Activated CD8-positive, alpha-beta memory T cell treated with anti-CD3 and anti-CD28 coated beads for 1 hour (primary cell): Measurements from ENCODE around the gene SLC25A21.

Experiments used
- DNase-seq, 2 donors: peaks; one replicate each; pipeline ENCODE4 v3.0.0-alpha.2; 2020; ENCODE audit warnings: low read depth in 1 of 2; ENCODE audit errors: extremely low read depth in 1 of 2

The SLC25A21 gene

DNA sequence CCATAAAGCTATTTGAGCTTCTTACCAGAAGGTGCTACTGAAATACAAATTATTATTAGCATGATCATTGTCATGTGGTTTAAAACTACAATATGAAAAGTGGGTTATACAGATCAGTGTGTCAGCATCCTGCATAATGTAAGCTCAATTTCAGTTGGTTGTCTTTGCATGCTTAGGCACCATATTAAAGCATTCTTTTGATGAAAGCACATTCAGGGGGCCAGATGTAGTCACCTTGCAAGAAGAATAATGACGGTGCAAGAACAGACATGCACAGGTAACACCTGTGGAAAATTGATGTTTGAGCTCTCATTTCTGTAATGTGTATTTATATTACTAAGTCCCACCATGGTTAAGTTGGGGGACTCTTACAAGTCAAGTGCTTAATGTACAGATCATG is 386.9 kb downstream of the SLC25A21 start:
- DNase-seq, result no peak

DNA sequence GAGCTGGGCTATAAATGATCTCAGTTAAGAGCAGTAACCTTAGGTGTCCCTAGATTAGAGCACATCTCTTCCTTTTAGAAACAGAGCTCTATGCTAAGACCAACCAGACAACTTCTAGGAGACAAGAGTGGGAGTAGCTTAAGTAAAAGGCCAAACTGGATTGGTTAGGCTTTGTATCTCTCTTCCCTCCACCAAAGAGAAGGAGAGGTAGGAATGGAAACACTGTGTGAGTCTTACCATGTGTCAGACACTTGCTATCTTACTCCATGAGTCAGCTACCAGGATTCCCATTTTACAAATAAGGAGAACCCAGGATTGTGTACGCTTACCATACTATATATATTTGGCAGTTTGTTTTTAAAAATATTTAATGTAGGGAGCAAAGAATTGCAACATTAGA is 387.9 kb downstream of the SLC25A21 start:
- DNase-seq, result no peak

DNA sequence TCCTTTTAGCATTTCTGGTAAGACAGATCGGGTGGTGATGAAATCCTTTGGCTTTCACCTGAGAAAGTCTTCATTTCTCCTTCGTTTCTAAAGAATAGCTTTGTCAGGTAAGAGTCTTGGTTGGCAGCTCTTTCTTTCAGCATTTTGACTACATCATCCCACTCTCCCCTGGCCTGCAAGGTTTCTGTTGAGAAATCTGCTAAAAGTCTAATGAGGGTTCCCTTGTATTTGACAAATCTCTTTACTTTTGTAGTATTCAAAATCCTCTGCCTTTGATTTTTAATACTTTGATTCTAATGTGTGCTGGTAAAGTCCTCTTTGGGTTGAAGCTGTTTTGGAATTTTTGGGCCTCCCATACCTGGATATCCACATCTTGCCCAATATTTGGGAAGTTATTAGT is 390.5 kb downstream of the SLC25A21 start:
- DNase-seq, result no peak

DNA sequence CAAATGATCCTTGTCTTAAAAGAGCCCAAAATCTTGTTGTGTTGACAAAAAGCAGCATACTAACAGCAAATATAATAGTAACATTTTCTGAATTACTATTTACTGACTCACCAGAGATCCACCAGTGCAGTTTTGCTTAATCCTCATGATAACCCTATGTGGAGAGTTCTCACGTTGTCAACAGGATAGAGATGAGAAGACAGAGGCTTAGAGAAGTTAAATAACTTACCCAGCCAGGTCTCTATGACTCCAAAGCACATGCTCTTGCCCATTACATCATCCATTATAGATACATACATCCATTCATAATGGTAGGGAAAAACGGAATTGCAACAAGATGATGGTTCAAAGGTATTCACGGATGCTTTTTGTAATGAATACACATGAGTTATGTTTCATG is 398.8 kb downstream of the SLC25A21 start:
- no peak for DNase-seq

DNA sequence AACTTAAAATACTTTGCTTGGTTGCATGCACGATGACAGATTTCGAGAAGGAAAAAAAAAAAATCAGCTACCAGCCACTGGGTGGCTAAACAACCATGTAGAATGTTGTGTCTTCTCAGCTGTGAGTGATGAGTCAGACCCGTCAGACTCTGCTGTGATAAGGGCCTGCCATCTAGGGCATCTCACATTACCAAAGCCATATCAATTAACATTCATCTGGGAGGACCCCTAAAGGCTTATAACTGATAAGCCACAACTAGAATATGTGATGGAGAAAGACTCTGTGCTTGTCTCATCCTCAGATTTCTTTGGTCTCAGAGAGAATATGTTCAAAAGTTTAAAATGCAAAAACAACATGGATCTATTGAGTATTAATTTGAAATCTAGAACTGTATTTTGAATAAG is 399.3 kb downstream of the SLC25A21 start:
- no peak for DNase-seq

DNA sequence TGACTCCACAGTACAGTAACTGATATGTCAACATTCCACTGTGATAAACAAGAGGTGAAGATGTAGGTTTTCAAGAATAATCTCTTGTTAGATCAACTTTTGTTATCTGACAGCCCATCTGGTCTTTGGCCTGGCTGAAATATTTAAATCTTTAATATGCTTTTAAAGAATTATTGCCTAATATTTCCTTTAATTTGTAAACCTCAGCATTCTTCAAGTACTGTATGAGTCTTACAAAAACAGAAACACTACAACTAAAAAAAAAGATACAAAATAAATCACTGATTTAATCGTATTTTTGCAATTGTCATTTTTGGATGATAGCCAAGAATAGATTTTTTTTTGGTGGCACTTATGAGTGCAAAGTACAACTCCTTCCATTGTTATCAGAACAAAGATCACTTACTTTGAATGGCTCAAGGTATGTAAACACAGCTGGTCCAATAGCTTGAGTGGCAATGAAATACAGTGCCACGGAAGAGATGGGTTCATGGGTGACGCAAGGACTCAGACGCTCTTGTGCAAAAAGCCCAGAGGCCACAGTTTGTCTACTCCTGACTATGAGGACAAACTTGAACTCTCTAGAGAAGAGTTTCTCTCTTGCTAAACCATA is 401.3 kb downstream of the SLC25A21 start:
- no peak for DNase-seq

DNA sequence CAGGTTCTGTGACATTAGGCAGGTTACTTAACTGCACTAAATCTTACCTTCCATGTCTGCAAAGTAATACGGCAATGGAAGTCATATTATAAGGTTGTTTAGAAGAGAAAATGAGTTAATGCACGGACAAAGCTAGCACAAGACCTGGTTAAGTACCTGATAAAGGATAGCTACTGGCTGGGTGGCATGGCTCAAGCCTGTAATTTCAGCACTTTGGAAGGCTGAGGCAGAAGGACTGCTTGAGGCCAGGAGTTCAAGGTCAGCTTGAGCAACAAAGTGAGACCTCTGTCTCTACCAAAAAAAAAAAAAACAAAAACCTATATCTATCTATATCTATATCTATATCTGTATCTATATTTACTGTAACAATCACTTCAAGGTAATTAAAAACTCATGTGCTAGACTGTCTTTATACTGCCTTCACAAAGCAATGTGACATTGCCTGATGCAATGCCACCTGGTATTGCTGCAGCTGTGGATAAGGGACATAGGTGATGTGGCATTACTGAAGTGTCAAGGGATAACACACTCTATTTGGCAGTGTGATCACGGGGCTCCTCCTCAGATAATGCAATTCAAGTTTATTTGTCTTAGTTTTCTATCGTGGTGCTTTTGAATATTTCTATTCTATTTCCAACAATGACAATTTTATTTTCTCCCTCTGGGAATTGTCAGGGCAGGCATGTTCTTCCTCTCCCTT is 403.6 kb downstream of the SLC25A21 start:
- DNase-seq, result no peak

DNA sequence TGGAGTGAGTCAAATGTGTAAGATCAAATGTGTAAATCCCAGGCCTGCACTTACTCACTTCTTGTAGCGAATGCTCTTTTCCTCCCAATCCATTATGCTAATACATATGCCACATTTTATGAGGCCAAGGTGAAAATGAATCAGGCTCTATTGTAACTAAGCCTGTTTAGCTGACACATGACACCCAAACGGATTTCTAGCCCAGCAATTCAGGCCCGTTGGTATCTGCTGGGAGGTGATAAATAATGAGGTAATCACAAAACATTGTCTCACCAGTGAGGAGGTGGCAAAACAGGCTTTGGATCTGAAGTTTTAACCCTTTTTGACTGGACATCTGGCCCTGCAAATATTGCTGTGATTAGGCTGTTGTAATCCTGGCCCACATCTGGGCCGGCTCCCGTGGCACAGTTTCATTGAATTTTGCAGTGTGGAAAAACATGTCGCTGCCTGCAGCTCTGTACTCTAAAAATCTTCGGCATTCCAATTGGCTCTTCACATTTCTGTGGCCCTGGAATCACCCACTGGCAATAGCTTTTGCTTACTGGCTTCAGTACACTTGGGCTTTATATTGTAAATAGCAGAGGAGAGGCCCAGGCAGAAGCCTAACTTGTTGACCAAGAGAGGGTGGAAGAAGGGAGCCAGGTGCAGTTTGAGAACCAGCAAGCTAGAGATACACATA is 404.7 kb downstream of the SLC25A21 start:
- DNase-seq, result no peak

DNA sequence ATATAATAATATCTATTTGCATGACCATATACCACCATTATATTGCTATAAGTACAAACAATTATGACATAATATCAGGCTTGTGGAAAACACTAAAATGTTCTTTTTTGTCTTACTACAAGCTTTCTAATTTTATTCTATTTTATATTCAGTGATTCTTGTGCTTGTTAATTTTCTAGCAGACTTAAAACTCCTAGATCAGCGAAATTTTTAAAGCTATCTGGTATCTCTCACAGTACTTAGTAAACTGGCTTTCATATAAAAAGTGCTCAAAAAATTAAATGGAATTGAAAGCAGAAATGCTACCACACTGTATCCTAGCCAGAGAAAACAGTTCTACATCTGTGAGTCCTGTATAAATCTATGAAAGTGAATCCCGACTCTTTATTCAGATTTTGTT is 405.4 kb downstream of the SLC25A21 start:
- DNase-seq, result no peak

DNA sequence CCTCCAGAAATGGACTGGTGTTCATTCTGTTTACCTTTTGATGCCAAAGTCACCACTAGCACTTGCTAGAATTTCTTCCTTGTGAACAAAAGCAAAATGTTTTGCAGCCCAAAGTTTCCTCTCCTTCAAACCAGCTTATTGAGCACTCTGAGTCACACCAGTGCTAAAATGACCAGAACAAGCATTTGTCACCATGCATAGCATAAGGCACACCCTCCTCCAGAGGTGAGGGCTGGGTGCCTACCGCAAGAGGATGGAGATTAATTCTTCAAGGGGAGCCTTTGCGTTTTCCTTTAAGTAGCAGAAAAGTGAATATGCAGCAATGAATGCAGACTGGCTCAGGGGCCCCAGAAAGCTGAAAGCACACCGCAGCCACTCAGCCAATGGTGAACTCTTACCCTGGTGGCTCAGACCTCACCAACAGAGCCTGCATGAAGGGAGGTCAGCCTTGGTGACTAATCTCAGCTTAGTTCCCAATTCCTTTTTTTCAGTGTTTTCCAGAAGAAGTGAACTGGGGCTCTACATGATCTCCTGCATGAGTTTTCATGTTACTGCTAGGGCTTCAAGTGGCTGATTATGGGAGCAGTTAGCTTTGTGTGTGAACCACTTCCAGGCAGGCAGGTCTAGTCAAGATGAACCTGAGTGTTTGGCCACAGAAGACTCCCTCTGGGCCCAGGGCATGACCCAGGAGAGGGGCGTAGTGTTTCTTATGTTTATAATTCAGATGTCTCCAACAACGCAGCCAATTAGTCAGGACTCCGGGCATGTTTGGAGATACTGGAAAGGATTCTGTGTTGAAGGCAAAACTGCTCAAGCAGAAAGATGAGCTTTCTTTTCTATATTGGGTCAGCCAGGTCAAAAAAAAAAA is 414.4 kb downstream of the SLC25A21 start:
- DNase-seq, result no peak

DNA sequence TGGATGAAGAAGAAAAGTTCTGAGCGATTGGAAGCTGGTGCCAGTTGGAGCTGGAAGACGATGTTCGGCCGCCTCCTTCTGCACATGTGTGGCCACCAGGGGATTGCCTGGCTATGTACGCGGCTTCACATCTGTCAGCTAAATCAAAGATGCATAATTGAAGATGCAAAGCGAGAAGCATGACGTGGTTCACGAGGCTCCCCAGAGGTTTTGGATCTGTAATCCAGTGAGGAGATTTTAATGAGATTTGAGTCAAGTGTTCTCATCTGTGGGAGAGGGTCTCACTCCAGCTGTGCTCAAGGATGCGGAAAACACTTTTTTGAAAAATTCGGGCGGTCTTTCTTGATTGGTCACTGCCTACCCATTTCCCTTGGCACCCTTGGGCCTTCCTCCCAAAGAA is 416.2 kb downstream of the SLC25A21 start:
- DNase-seq, result no peak

DNA sequence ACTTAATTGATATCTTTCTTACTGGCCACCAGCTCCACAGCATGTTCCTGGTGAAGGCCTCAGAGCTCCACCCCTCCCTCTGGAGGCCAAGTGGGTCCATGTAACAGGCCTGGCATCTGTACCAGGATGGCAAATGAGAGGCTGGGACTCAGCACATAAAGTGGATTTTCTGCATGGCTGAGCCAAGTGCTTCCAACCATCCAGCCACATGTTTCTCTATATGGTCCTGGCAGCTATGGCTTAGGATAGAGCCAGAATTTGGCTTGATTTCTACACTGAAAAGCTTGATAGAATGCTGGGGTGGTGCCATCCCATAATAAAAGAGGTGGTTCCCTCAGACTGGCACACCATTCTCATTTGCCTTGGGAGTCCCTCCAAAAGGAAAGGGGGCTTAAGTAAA is 416.6 kb downstream of the SLC25A21 start:
- DNase-seq, result no peak

DNA sequence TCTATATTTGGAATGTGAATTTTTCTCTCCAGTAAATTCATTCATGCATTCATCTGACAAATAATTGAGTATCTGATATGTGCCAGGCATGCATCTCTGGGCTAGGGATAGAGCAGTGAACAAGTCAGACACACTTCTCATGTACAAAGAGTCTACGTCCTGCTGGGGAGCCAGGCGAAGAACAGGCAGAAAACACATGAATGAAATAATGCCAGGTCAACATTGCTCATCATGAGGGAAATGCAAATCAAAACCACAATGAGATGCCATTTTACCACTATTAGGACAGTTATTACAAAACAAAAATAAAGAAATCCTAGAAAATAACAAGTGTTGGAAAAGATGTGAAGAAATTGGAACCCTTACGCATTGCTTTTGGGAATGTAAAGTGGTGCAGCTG is 420.5 kb downstream of the SLC25A21 start:
- no peak for DNase-seq

DNA sequence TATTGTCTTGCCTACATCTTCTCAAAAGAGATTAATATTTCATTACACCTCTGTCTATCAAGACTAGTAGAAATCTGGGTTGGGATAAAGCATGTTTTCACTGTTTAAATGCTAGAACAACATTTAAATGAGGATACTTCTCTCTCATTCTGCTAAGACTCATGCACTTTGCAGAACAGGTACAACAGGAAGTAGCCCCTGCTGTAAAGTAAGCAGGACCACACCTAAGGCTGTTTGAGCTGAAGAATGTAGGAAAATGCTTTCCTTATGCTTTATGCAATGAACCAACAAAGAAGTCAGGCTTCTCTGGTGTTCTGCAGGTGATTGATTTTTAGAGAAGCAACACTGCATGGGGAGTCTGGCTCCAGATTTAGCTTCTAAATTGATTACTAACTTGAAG is 421.3 kb downstream of the SLC25A21 start:
- DNase-seq, result no peak

DNA sequence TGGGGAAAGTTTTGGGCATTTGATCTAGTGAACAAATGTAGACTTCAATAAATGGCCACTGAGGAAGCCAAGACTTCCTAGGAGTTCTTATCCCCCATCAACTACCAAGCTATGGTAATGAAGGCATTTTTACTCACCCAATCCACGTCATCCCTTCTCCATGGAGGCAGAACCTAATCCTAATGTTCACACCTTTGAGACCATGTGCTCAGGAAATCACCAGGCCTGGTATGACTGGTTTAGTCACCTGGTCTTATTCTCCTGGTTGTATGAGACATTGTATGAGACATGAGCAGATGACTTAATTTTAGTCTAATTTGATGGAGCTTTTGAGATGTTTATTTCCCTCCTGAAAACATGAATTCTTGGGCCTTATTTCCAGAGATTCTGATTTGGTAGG is 422.2 kb downstream of the SLC25A21 start:
- DNase-seq, result no peak

DNA sequence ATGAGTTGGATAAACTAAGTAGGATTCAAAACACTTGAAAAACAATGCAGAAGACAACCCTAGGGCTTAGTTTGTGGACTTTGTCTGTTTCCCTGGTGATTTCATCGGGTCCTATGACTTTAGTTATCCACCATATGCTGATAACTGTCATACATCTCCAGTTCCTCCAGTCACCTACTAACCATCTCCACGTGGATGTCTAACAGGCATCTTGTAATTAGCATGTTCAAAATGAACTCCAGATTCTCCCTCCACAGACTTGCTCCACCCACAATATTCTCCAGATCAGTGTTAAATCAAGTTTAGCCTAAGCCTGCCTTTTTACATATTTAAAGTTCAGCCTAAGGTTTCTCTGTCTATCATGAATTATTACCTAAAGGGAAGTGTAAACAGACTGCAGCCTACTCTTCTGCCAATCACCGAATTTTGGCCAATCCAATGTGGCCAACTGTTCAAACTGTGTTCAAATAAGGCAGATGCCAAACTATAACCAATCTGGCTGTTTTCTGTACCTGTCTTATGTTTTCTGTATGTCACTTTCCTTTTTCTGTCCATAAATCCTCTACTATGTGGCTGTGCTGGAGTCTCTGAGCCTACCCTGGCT is 423.7 kb downstream of the SLC25A21 start:
- DNase-seq, result no peak

DNA sequence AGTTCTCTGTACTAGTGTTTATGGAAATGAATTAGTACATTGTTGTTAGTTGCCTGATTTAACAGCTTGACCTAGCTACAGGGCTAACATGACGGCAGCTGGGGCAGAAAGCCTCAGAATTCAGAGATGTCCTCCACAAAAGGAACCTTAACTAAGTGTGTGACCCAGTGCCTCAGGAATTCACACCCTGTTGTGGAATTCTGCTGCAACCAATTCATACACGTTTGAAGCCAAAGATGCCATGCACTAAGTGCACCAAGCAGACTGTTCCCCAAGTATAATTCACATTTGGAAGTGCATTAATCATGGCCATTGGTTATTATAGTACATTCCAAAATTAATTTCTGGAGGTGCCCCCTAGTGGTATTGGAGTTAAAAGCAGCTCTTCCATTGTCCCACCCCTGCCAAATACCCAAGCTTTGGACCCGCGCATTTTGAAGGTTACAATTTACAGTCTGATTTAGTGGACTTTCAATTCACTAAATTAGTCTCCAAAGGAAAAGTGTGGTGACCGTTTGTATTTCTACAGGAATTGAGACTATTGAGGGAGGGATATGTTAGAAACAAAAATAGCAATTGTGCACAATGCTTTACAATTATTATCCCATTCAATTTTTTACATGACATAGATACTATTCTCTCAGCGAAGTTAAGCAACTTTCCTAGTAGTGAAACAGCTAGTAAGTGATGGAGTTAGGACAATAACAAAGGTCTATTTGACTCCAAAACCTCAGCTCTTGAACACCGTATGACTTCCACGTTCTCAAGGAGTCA is 424.8 kb downstream of the SLC25A21 start:
- no peak for DNase-seq

DNA sequence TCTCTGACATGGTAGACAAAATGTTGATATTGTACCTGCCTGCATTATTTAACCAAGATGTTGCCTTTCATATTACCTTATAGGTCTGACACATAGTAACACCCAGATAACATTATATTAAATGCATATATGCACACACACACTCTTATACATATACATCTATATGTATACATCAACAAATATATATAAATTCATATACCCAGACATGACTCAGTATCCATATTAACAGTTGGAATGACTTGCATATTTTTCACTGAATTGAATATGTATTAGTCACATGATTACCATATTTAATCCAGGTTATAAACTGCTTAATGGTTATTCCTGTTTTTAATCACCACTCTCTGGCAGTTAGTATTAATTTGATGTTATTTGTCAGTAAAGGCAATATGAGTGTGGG is 425.5 kb downstream of the SLC25A21 start:
- DNase-seq, result no peak

DNA sequence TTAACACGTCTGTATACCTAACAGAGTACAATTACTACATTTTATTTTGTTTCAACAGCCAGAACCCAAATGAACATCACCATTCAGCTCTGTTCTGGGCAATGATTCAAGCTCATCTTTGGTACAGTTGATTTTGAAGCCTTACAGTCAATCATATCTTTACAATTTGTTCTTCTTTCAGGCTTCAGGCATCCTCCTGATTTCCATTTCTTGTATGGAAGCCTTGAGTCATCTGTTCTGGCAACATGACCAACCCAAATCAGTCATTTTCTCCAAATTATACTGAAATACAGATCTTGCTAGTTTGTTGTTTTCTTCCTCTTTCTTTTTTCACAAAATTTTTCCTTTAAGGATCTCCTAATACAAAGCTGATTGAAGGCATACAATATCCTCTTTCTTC is 430.5 kb downstream of the SLC25A21 start:
- no peak for DNase-seq

DNA sequence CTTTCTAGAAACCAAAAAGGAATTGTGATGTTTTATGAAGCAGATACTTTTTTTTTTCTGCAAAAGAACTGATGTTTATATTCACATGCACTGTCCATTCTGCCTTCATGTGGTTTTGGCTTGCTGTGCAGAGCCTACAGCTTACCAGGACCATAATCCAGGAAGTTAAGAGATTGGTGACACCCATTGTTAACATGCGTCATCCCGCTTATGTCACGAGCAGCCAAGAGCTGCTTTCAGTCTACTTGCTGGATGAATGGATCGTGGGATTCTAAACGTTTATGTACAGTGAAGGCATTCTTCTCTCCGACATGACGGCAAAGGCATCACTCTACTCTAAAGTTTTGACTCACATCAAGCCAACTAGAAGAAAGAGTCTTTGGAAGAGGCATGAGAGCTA is 434.1 kb downstream of the SLC25A21 start:
- no peak for DNase-seq
